DOHH2 (cell line): ENCODE results near the gene DSTN.

Experiments
- H3F3A ChIP-seq: fragments of 200-600 bp; sonication (generic), shearing (Covaris generic); 2 replicates; pipeline ENCODE4 v1.6.0; 2016; ENCODE audit warnings: antibody characterized with exemption, mild to moderate bottlenecking; ENCODE audit not compliant: control insufficient read depth, insufficient read depth
- H3K27ac ChIP-seq: fragments of 200-600 bp; sonication (generic); 2 replicates; pipeline ENCODE4 v1.5.1; 2014; ENCODE audit warnings: low read depth, mild to moderate bottlenecking, low read length, moderate library complexity
- H3K27me3 ChIP-seq: fragments of 200-600 bp; sonication (generic); 2 replicates; pipeline ENCODE4 v1.6.1; 2014; ENCODE audit warnings: mild to moderate bottlenecking, low read length, mixed read lengths; ENCODE audit not compliant: control insufficient read depth
- H3K36me3 ChIP-seq: fragments of 200-600 bp; sonication (generic); 2 replicates; pipeline ENCODE4 v1.6.1; 2014; ENCODE audit warnings: mild to moderate bottlenecking, low read length, moderate library complexity, mixed read lengths; ENCODE audit not compliant: control insufficient read depth
- H3K4me1 ChIP-seq: fragments of 200-600 bp; sonication (generic); 2 replicates; pipeline ENCODE4 v1.6.1; 2014; ENCODE audit warnings: mild to moderate bottlenecking, low read length, mixed read lengths; ENCODE audit not compliant: control insufficient read depth
- H3K4me2 ChIP-seq: fragments of 200-600 bp; sonication (generic); 2 replicates; pipeline ENCODE4 v1.6.0; 2014; ENCODE audit warnings: mild to moderate bottlenecking, low read length, moderate library complexity
- H3K4me3 ChIP-seq: fragments of 200-600 bp; sonication (generic); 2 replicates; pipeline ENCODE4 v1.5.1; 2014; ENCODE audit warnings: mild to moderate bottlenecking, low read length, mixed read lengths
- H3K79me2 ChIP-seq: fragments of 200-600 bp; sonication (generic); 2 replicates; pipeline ENCODE4 v1.6.1; 2014; ENCODE audit warnings: mild to moderate bottlenecking, low read length, mixed read lengths; ENCODE audit not compliant: control insufficient read depth
- H3K9me2 ChIP-seq: fragments of 200-600 bp; sonication (generic); replicated peaks from 2 replicates; pipeline ENCODE4 v1.6.1; 2014; ENCODE audit warnings: mild to moderate bottlenecking, low read length, mixed read lengths; ENCODE audit not compliant: control insufficient read depth
- H3K9me3 ChIP-seq: fragments of 200-600 bp; sonication (generic); 2 replicates; pipeline ENCODE4 v1.6.1; 2014; ENCODE audit warnings: antibody characterized with exemption, low read length, mixed read lengths; ENCODE audit not compliant: control insufficient read depth, insufficient read depth
- H4K20me1 ChIP-seq: fragments of 200-600 bp; sonication (generic); 2 replicates; pipeline ENCODE4 v1.6.0; 2014; ENCODE audit warnings: low read depth, mild to moderate bottlenecking, antibody characterized with exemption, low read length, moderate library complexity; ENCODE audit not compliant: control insufficient read depth, insufficient read depth
- CTCF ChIP-seq: fragments of 200-600 bp; sonication (generic); IDR thresholded peaks from one replicate; pipeline ENCODE4 v1.5.1; 2014; ENCODE audit warnings: antibody characterized with exemption, mild to moderate bottlenecking, low read depth, low read length; ENCODE audit not compliant: poor library complexity, severe bottlenecking
- EZH2phosphoT487 ChIP-seq: fragments of 200-600 bp; sonication (generic); IDR thresholded peaks from 2 replicates; pipeline ENCODE4 v1.6.1; 2017; ENCODE audit warnings: borderline replicate concordance, mild to moderate bottlenecking, antibody characterized with exemption, low read length, moderate library complexity, mixed read lengths

The DSTN gene

GRCh38 chr20:17569616-17570346, at the start of gene DSTN:
TSS of gene DSTN (plus strand) at chr20:17570075. CDS start at chr20:17570209, 134 bp downstream.
- peaks cover 38% of the 10 kb centered on the region for H3K79me2 ChIP-seq
- TF ChIP-seq CTCF: no peak
- no peak for TF ChIP-seq EZH2phosphoT487
- peaks cover 5% of the 10 kb centered on the region; the same call in 1 of the 2 replicates for H3F3A ChIP-seq
- H3K9me2 ChIP-seq: no peaks in the 10 kb centered on the region
- no peak within 1 kb of the TSS for H3K27ac ChIP-seq
- no peaks in the 10 kb centered on the region; the same call in 1 of the 2 replicates for H3K36me3 ChIP-seq
- peaks cover 27% of the 10 kb centered on the region for H3K4me1 ChIP-seq
- H3K4me3 ChIP-seq: peak within 1 kb of the TSS; percentile 87
- peaks cover 9% of the 10 kb centered on the region for H3K27me3 ChIP-seq
- no peaks in the 10 kb centered on the region for H4K20me1 ChIP-seq
- no peaks in the 10 kb centered on the region for H3K9me3 ChIP-seq
- peak within 1 kb of the TSS; percentile 84 for H3K4me2 ChIP-seq

GRCh38 chr20:17520583-17520982, 49.3 kb upstream of the DSTN start:
- Histone ChIP-seq H3K27me3 (peaks cover 15% of the 10 kb centered on the region), H4K20me1 (no peaks in the 10 kb centered on the region), H3K36me3 (no peaks in the 10 kb centered on the region), H3K27ac (no peak overlapping the region), H3K9me2 (no peaks in the 10 kb centered on the region), H3K9me3 (no peaks in the 10 kb centered on the region), H3K4me2 (no peak overlapping the region), H3F3A (no peaks in the 10 kb centered on the region), H3K79me2 (no peaks in the 10 kb centered on the region), H3K4me1 (no peaks in the 10 kb centered on the region), H3K4me3 (no peak overlapping the region)
- TF ChIP-seq CTCF: no peak
- TF ChIP-seq EZH2phosphoT487: no peak

GRCh38 chr20:17522528-17522927, 47.3 kb upstream of the DSTN start:
- Histone ChIP-seq H3K27ac (no peak overlapping the region), H3F3A (no peaks in the 10 kb centered on the region), H3K27me3 (peaks cover 11% of the 10 kb centered on the region; the same call in 1 of the 2 replicates), H3K4me1 (no peaks in the 10 kb centered on the region), H4K20me1 (no peaks in the 10 kb centered on the region), H3K9me2 (no peaks in the 10 kb centered on the region), H3K4me3 (no peak overlapping the region), H3K9me3 (no peaks in the 10 kb centered on the region), H3K36me3 (no peaks in the 10 kb centered on the region), H3K4me2 (no peak overlapping the region), H3K79me2 (no peaks in the 10 kb centered on the region)
- TF ChIP-seq EZH2phosphoT487 (no peak), CTCF (no peak)
